Common myeloid progenitor, CD34-positive (primary cell): ENCODE results near the gene USH2A.

Source experiments
- CTCF ChIA-PET: fragments of 350-600 bp; sonication (Branson Sonifier 250); formaldehyde crosslinking; loops from one replicate; lab custom pipeline; 2021; ENCODE audit warnings: antibody characterized with exemption; lab: Charles Lee
- POLR2A ChIA-PET: fragments of 350-600 bp; sonication (Branson Sonifier 250); formaldehyde crosslinking; loops from one replicate; lab custom pipeline; 2021; ENCODE audit warnings: antibody characterized with exemption; lab: Charles Lee
- DNase-seq, 3 donors: peaks; one replicate each; pipeline versions ENCODE4 v3.0.0 to v3.0.0-alpha.2; 2013
- H3K27ac ChIP-seq, 2 experiments: 1 replicate in 1 of 2; 2 replicates in 1 of 2; pipeline ENCODE4 v1.7.0; 2013; ENCODE audit warnings: inconsistent platforms in 2 of 2, low read length in 2 of 2, mild to moderate bottlenecking in 2 of 2, low read depth in 1 of 2, moderate library complexity in 1 of 2; ENCODE audit not compliant: severe bottlenecking in 2 of 2, insufficient read depth in 1 of 2, poor library complexity in 1 of 2
- H3K27me3 ChIP-seq, 5 experiments: replicated peaks in 2 of 5; 1 replicate in 3 of 5; 2 replicates in 2 of 5; pipeline versions ENCODE4 v1.6.1 to v1.7.0; 2013; ENCODE audit warnings: low read length in 4 of 5, mild to moderate bottlenecking in 2 of 5, moderate library complexity in 2 of 5, inconsistent platforms in 1 of 5; ENCODE audit not compliant: insufficient read depth in 5 of 5, control insufficient read depth in 4 of 5
- H3K36me3 ChIP-seq, 4 experiments: 1 replicate in 2 of 4; 2 replicates in 2 of 4; pipeline versions ENCODE4 v1.6.1 to v1.7.0; 2013; ENCODE audit warnings: low read length in 3 of 4, control low read depth in 1 of 4, mild to moderate bottlenecking in 1 of 4; ENCODE audit not compliant: control insufficient read depth in 4 of 4, insufficient read depth in 4 of 4
- H3K4me1 ChIP-seq, 4 experiments: 1 replicate in 3 of 4; 2 replicates in 1 of 4; pipeline versions ENCODE4 v1.6.1 to v1.7.1; 2013; ENCODE audit warnings: low read length in 3 of 4, mild to moderate bottlenecking in 3 of 4, control low read depth in 1 of 4, inconsistent platforms in 1 of 4, moderate library complexity in 1 of 4; ENCODE audit not compliant: control insufficient read depth in 4 of 4, insufficient read depth in 4 of 4; ENCODE audit errors: control extremely low read depth in 1 of 4
- H3K4me3 ChIP-seq, 7 experiments: 1 replicate in 4 of 7; 2 replicates in 3 of 7; pipeline versions ENCODE4 v1.5.1 to v1.7.0; 2013; ENCODE audit warnings: mild to moderate bottlenecking in 7 of 7, low read length in 6 of 7, moderate library complexity in 6 of 7, inconsistent platforms in 2 of 7, low read depth in 2 of 7, control low read depth in 1 of 7; ENCODE audit not compliant: insufficient read depth in 4 of 7, control insufficient read depth in 1 of 7; ENCODE audit errors: extremely low read depth in 1 of 7
- H3K9me3 ChIP-seq, 5 experiments: 1 replicate in 4 of 5; 2 replicates in 1 of 5; pipeline versions ENCODE4 v1.6.1 to v1.7.1; 2013; ENCODE audit warnings: low read length in 4 of 5, mild to moderate bottlenecking in 2 of 5, inconsistent platforms in 1 of 5, low read depth in 1 of 5, moderate library complexity in 1 of 5; ENCODE audit not compliant: control insufficient read depth in 4 of 5, insufficient read depth in 2 of 5; ENCODE audit errors: control extremely low read depth in 1 of 5
- WGBS: methylation state at CpG from one replicate; pipeline ENCODE4 v1.1.5; 2013; ENCODE audit not compliant: insufficient coverage; 5-methylcytosine and 5-hydroxymethylcytosine counted together

Gene USH2A

GRCh38 chr1:216293683-216294082, 129.6 kb downstream of the USH2A start:
- no peak for DNase-seq
- no peaks in the 10 kb centered on the region for H3K36me3 ChIP-seq
- H3K9me3 ChIP-seq: no peaks in the 10 kb centered on the region
- no peak overlapping the region for H3K4me3 ChIP-seq
- H3K27me3 ChIP-seq: no peaks in the 10 kb centered on the region
- H3K4me1 ChIP-seq: no peaks in the 10 kb centered on the region
- ChIA-PET POLR2A (no interaction called here), CTCF (no interaction called here)
- WGBS: no CpG with 5 or more reads among the region's 6 CpGs
- no peak overlapping the region for H3K27ac ChIP-seq

- ChIA-PET POLR2A (no interaction called here), CTCF (no interaction called here)
- Histone ChIP-seq H3K27me3 (no peaks in the 10 kb centered on the region), H3K4me3 (no peak overlapping the region), H3K4me1 (no peaks in the 10 kb centered on the region), H3K36me3 (no peaks in the 10 kb centered on the region), H3K9me3 (peaks cover 0 to 5% (median 1%) of the 10 kb centered on the region in 5 experiments), H3K27ac (no peak overlapping the region)
- no peak for DNase-seq
- WGBS: no CpG with 5 or more reads among the region's 3 CpGs
Observed at GRCh38 chr1:216290074-216290473, 133.2 kb downstream of the USH2A start.

GRCh38 chr1:216285052-216285451, 138.2 kb downstream of the USH2A start:
- ChIA-PET CTCF (no interaction called here), POLR2A (no interaction called here)
- DNase-seq: no peak
- no peak overlapping the region for H3K27ac ChIP-seq
- no peaks in the 10 kb centered on the region for H3K36me3 ChIP-seq
- 67% methylated on average over 3 of the region's 3 CpGs for WGBS
- H3K27me3 ChIP-seq: no peaks in the 10 kb centered on the region
- H3K4me1 ChIP-seq: no peaks in the 10 kb centered on the region
- H3K9me3 ChIP-seq: peaks cover 0 to 6% (median 2%) of the 10 kb centered on the region in 5 experiments
- H3K4me3 ChIP-seq: no peak overlapping the region

GRCh38 chr1:216281757-216282156, 141.5 kb downstream of the USH2A start:
- WGBS: no CpG with 5 or more reads among the region's 2 CpGs
- H3K9me3 ChIP-seq: peaks cover 0 to 6% (median 2%) of the 10 kb centered on the region in 5 experiments
- POLR2A ChIA-PET: no interaction called here
- H3K27me3 ChIP-seq: peaks cover 0 to 2% (median 0%) of the 10 kb centered on the region in 5 experiments
- CTCF ChIA-PET: no interaction called here
- no peak overlapping the region for H3K4me3 ChIP-seq
- DNase-seq: no peak
- no peak overlapping the region for H3K27ac ChIP-seq
- no peaks in the 10 kb centered on the region for H3K36me3 ChIP-seq
- H3K4me1 ChIP-seq: no peaks in the 10 kb centered on the region

GRCh38 chr1:216270086-216270773, 153.0 kb downstream of the USH2A start:
- DNase-seq: no peak
- ChIA-PET CTCF (no interaction called here), POLR2A (no interaction called here)
- Histone ChIP-seq H3K36me3 (no peaks in the 10 kb centered on the region), H3K4me3 (no peak overlapping the region), H3K9me3 (no peaks in the 10 kb centered on the region), H3K4me1 (no peaks in the 10 kb centered on the region), H3K27me3 (no peaks in the 10 kb centered on the region), H3K27ac (no peak overlapping the region)
- WGBS: 100% methylated on average over 1 of the region's 2 CpGs

- Histone ChIP-seq H3K4me3 (no peak overlapping the region), H3K4me1 (no peaks in the 10 kb centered on the region), H3K27me3 (no peaks in the 10 kb centered on the region), H3K27ac (no peak overlapping the region), H3K36me3 (no peaks in the 10 kb centered on the region), H3K9me3 (no peaks in the 10 kb centered on the region)
- POLR2A ChIA-PET: no interaction called here
- DNase-seq: no peak
- CTCF ChIA-PET: no interaction called here
- 75% methylated on average over 2 of the region's 3 CpGs for WGBS
Observed at GRCh38 chr1:216261631-216262030, 161.6 kb downstream of the USH2A start.

DNA sequence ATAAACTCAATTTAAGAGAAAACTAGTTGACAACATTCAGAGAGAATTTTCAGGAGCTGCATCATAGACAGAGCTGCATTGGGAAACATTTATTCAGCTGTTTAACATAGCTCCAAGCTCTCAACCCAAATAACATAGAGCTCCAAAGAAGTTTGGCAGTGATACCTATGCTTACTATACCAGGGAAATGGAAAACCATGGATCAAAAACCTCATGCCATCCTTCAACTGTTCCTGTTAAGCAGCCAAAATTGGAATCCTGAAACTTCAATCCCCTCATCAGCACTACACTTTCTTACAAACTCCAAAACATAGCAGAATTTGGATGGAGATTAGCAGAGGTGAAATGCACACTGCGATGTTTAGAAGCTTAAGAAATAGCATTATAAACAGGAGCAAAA, 164.4 kb downstream of the USH2A start:
- no peak overlapping the region for H3K27ac ChIP-seq
- no peaks in the 10 kb centered on the region for H3K36me3 ChIP-seq
- no peaks in the 10 kb centered on the region for H3K4me1 ChIP-seq
- POLR2A ChIA-PET: interaction anchor here (0.7 kb wide), 1 partner anchor 864 kb away, joined by 3 read pairs; no protein-coding TSS in a partner anchor
- CTCF ChIA-PET: no interaction called here
- H3K4me3 ChIP-seq: no peak overlapping the region
- WGBS: no CpG with 5 or more reads among the region's 1 CpG
- no peaks in the 10 kb centered on the region for H3K9me3 ChIP-seq
- DNase-seq: no peak
- no peaks in the 10 kb centered on the region for H3K27me3 ChIP-seq
